GM18517 (cell line): ENCODE results near the gene CYP2U1.

ENCODE experiments used
- ATAC-seq: cut with Tn5 transposase; IDR thresholded peaks from one replicate; pipeline ENCODE4 v1.9.1; 2021; ENCODE audit warnings: mild to moderate bottlenecking, moderate library complexity; ENCODE audit not compliant: unreplicated experiment

CYP2U1 gene

GRCh38 chr4:107978716-107979451 is 47.5 kb downstream of the CYP2U1 start:
- ATAC-seq, result no peak

GRCh38 chr4:107987916-107988762 is 56.8 kb downstream of the CYP2U1 start:
- no peak for ATAC-seq

- no peak for ATAC-seq
Measured at GRCh38 chr4:107988763-107989035, 57.4 kb downstream of the CYP2U1 start.

- peak; percentile 20 for ATAC-seq
Measured at GRCh38 chr4:107989162-107989536, 57.8 kb downstream of the CYP2U1 start.

GRCh38 chr4:107989537-107990386 is 58.4 kb downstream of the CYP2U1 start, which contains the start of gene HADH:
Gene HADH (plus strand): TSS chr4:107989889. CDS start chr4:107989933, 44 bp downstream.
- ATAC-seq, result peak; percentile 87

- ATAC-seq, result no peak
Measured at GRCh38 chr4:107991945-107992630, 60.7 kb downstream of the CYP2U1 start.

GRCh38 chr4:107993969-107994368 is 62.6 kb downstream of the CYP2U1 start:
- peak; percentile 32 for ATAC-seq

- no peak for ATAC-seq
Measured at GRCh38 chr4:107994894-107995293, 63.5 kb downstream of the CYP2U1 start.

- no peak for ATAC-seq
Measured at GRCh38 chr4:107996949-107997788, 65.8 kb downstream of the CYP2U1 start.

GRCh38 chr4:107997794-107998193 is 66.4 kb downstream of the CYP2U1 start:
- no peak for ATAC-seq

- ATAC-seq, result no peak
Measured at GRCh38 chr4:107999932-108000539, 68.7 kb downstream of the CYP2U1 start.

- ATAC-seq, result no peak
Measured at GRCh38 chr4:108001540-108002135, 70.3 kb downstream of the CYP2U1 start.
